Activated naive CD8-positive, alpha-beta T cell treated with anti-CD3 and anti-CD28 coated beads, Interleukin-2, amount 10 ng/mL, durations not matched to agents 7 days and 5 days (primary cell): ENCODE measurements around the gene LRP2. TPM values are rescaled to one million over a fixed set of nuclear protein-coding genes. Genes with fewer than 3 reads are reported as not detected.
"Not testable (repeated sequence)": the region's sequence is repeated elsewhere in the genome, so short reads cannot be mapped to it uniquely, and the experiment has no call there.

Source experiments
- ATAC-seq: fragments of 150-1000 bp; cut with Tn5 transposase; one replicate; pipeline ENCODE4 v1.10.0; 2021; ENCODE audit warnings: low read depth, moderate library complexity
- POLR2A ChIA-PET: fragments of 350-600 bp; sonication (Branson Sonifier 250); formaldehyde crosslinking; loops from one replicate; lab custom pipeline; 2021; ENCODE audit warnings: antibody characterized with exemption; lab: Charles Lee
- DNase-seq: peaks from one replicate; pipeline ENCODE4 v3.0.0; 2021
- H3K27ac Mint-ChIP-seq: one replicate; pipeline ENCODE4 v1.8.0; 2022; ENCODE audit warnings: mild to moderate bottlenecking, mixed read lengths
- H3K27me3 Mint-ChIP-seq: one replicate; pipeline ENCODE4 v1.8.0; 2022; ENCODE audit warnings: mild to moderate bottlenecking, moderate library complexity, mixed read lengths
- H3K36me3 Mint-ChIP-seq: one replicate; pipeline ENCODE4 v1.8.0; 2021; ENCODE audit warnings: mild to moderate bottlenecking, mixed read lengths
- H3K4me1 Mint-ChIP-seq: one replicate; pipeline ENCODE4 v1.8.0; 2021; ENCODE audit warnings: mixed read lengths
- H3K4me3 Mint-ChIP-seq: one replicate; pipeline ENCODE4 v1.8.0; 2022; ENCODE audit warnings: mild to moderate bottlenecking, moderate library complexity, mixed read lengths
- H3K9me3 Mint-ChIP-seq: one replicate; pipeline ENCODE4 v1.8.0; 2021; ENCODE audit warnings: mixed read lengths
- total RNA-seq, 2 experiments: library from RNA; stranded (reverse); gene quantifications; one replicate each; pipeline ENCODE4 v1.2.3, GENCODE V29; 2021

The LRP2 gene
- total RNA-seq, 2 experiments from 2014 or later = 0.40 to 0.47 TPM

GRCh38 chr2:169339657-169340056 is 22.7 kb downstream of the LRP2 start:
- Mint-ChIP-seq H3K4me3 (no peak overlapping the region), H3K9me3 (no peaks in the 10 kb centered on the region), H3K27me3 (peaks cover 36% of the 10 kb centered on the region), H3K27ac (no peak overlapping the region), H3K4me1 (no peaks in the 10 kb centered on the region), H3K36me3 (no peaks in the 10 kb centered on the region)
- no peak for DNase-seq
- POLR2A ChIA-PET = no interaction called here
- no peak for ATAC-seq

- Mint-ChIP-seq H3K27ac (no peak overlapping the region), H3K4me3 (no peak overlapping the region), H3K36me3 (no peaks in the 10 kb centered on the region), H3K9me3 (no peaks in the 10 kb centered on the region), H3K4me1 (no peaks in the 10 kb centered on the region), H3K27me3 (peaks cover 38% of the 10 kb centered on the region)
- POLR2A ChIA-PET = no interaction called here
- ATAC-seq (no peak), DNase-seq (no peak)
Observed at GRCh38 chr2:169336695-169337094, 25.6 kb downstream of the LRP2 start.

- ATAC-seq (no peak), DNase-seq (no peak)
- Mint-ChIP-seq H3K27me3 (peaks cover 14% of the 10 kb centered on the region), H3K4me3 (no peak overlapping the region), H3K9me3 (no peaks in the 10 kb centered on the region), H3K4me1 (no peaks in the 10 kb centered on the region), H3K36me3 (no peaks in the 10 kb centered on the region), H3K27ac (no peak overlapping the region)
- POLR2A ChIA-PET = no interaction called here
Observed at GRCh38 chr2:169330555-169331198, 31.7 kb downstream of the LRP2 start.

- no peak for ATAC-seq
- H3K4me1 Mint-ChIP-seq = no peaks in the 10 kb centered on the region
- POLR2A ChIA-PET = no interaction called here
- no peaks in the 10 kb centered on the region for H3K9me3 Mint-ChIP-seq
- H3K27me3 Mint-ChIP-seq = peaks cover 21% of the 10 kb centered on the region
- no peak overlapping the region for H3K4me3 Mint-ChIP-seq
- no peak for DNase-seq
- H3K27ac Mint-ChIP-seq = no peak overlapping the region
- no peaks in the 10 kb centered on the region for H3K36me3 Mint-ChIP-seq
Observed at GRCh38 chr2:169329688-169330554, 32.4 kb downstream of the LRP2 start.

- Mint-ChIP-seq H3K9me3 (no peaks in the 10 kb centered on the region), H3K36me3 (no peaks in the 10 kb centered on the region), H3K4me3 (no peak overlapping the region), H3K27me3 (peaks cover 18% of the 10 kb centered on the region), H3K27ac (no peak overlapping the region), H3K4me1 (no peaks in the 10 kb centered on the region)
- no peak for ATAC-seq
- no peak for DNase-seq
- POLR2A ChIA-PET = no interaction called here
Observed at GRCh38 chr2:169328785-169329184, 33.5 kb downstream of the LRP2 start.

- peaks cover 23% of the 10 kb centered on the region for H3K27me3 Mint-ChIP-seq
- H3K4me3 Mint-ChIP-seq, POLR2A ChIA-PET, H3K36me3 Mint-ChIP-seq, H3K4me1 Mint-ChIP-seq, ATAC-seq, H3K27ac Mint-ChIP-seq, H3K9me3 Mint-ChIP-seq, DNase-seq: not testable (repeated sequence)
Observed at GRCh38 chr2:169327837-169328236, 34.5 kb downstream of the LRP2 start.

- POLR2A ChIA-PET, DNase-seq, H3K36me3 Mint-ChIP-seq, H3K9me3 Mint-ChIP-seq, H3K4me3 Mint-ChIP-seq, ATAC-seq, H3K27ac Mint-ChIP-seq, H3K4me1 Mint-ChIP-seq: not testable (repeated sequence)
- H3K27me3 Mint-ChIP-seq = peaks cover 29% of the 10 kb centered on the region
Observed at GRCh38 chr2:169325886-169326285, 36.4 kb downstream of the LRP2 start.

- no peak overlapping the region for H3K27ac Mint-ChIP-seq
- H3K36me3 Mint-ChIP-seq = no peaks in the 10 kb centered on the region
- H3K4me1 Mint-ChIP-seq = no peaks in the 10 kb centered on the region
- H3K9me3 Mint-ChIP-seq = no peaks in the 10 kb centered on the region
- DNase-seq (no peak), ATAC-seq (no peak)
- H3K27me3 Mint-ChIP-seq = peaks cover 29% of the 10 kb centered on the region
- POLR2A ChIA-PET = no interaction called here
- no peak overlapping the region for H3K4me3 Mint-ChIP-seq
Observed at GRCh38 chr2:169324581-169325260, 37.6 kb downstream of the LRP2 start.

GRCh38 chr2:169323841-169324240 is 38.5 kb downstream of the LRP2 start:
- Mint-ChIP-seq H3K27ac (no peak overlapping the region), H3K4me1 (no peaks in the 10 kb centered on the region), H3K27me3 (peaks cover 30% of the 10 kb centered on the region), H3K36me3 (no peaks in the 10 kb centered on the region), H3K4me3 (no peak overlapping the region), H3K9me3 (no peaks in the 10 kb centered on the region)
- ATAC-seq = no peak
- DNase-seq = no peak
- POLR2A ChIA-PET = no interaction called here

GRCh38 chr2:169320561-169320960 is 41.8 kb downstream of the LRP2 start:
- no peaks in the 10 kb centered on the region for H3K36me3 Mint-ChIP-seq
- no peak for DNase-seq
- peaks cover 33% of the 10 kb centered on the region for H3K27me3 Mint-ChIP-seq
- no peak overlapping the region for H3K4me3 Mint-ChIP-seq
- no peaks in the 10 kb centered on the region for H3K9me3 Mint-ChIP-seq
- H3K4me1 Mint-ChIP-seq = no peaks in the 10 kb centered on the region
- H3K27ac Mint-ChIP-seq = no peak overlapping the region
- POLR2A ChIA-PET = no interaction called here
- no peak for ATAC-seq

GRCh38 chr2:169315357-169315756 is 47.0 kb downstream of the LRP2 start:
- H3K4me3 Mint-ChIP-seq = no peak overlapping the region
- POLR2A ChIA-PET = no interaction called here
- H3K36me3 Mint-ChIP-seq = no peaks in the 10 kb centered on the region
- H3K4me1 Mint-ChIP-seq = no peaks in the 10 kb centered on the region
- no peak for DNase-seq
- H3K27ac Mint-ChIP-seq = no peak overlapping the region
- ATAC-seq = no peak
- peaks cover 2% of the 10 kb centered on the region for H3K9me3 Mint-ChIP-seq
- H3K27me3 Mint-ChIP-seq = peaks cover 11% of the 10 kb centered on the region

GRCh38 chr2:169308349-169308748 is 54.0 kb downstream of the LRP2 start:
- POLR2A ChIA-PET, H3K4me3 Mint-ChIP-seq, H3K9me3 Mint-ChIP-seq, H3K27me3 Mint-ChIP-seq, H3K36me3 Mint-ChIP-seq, H3K27ac Mint-ChIP-seq, H3K4me1 Mint-ChIP-seq, DNase-seq, ATAC-seq: not testable (repeated sequence)

GRCh38 chr2:169304689-169305088 is 57.6 kb downstream of the LRP2 start:
- H3K4me1 Mint-ChIP-seq, H3K4me3 Mint-ChIP-seq, ATAC-seq, DNase-seq, H3K36me3 Mint-ChIP-seq, H3K9me3 Mint-ChIP-seq, POLR2A ChIA-PET, H3K27ac Mint-ChIP-seq: not testable (repeated sequence)
- peaks cover 16% of the 10 kb centered on the region for H3K27me3 Mint-ChIP-seq
